ENCODE data around the gene RPP14. TPM values are rescaled to one million over a fixed set of nuclear protein-coding genes. Genes with fewer than 3 reads are reported as not detected.

The RPP14 gene
- total RNA-seq, 1 donor from 2014 or later: 18.4 TPM

- no peak overlapping the region for H3K4me3 Mint-ChIP-seq (ENCODE audit: unreplicated experiment)
- H3K36me3 Mint-ChIP-seq (ENCODE audit: unreplicated experiment): peaks cover 15% of the 10 kb centered on the region
- no peak overlapping the region for H3K27ac Mint-ChIP-seq (ENCODE audit: unreplicated experiment)
These were observed 7.9 kb upstream of the RPP14 start for GRCh38 chr3:58298190-58298589.

DNA sequence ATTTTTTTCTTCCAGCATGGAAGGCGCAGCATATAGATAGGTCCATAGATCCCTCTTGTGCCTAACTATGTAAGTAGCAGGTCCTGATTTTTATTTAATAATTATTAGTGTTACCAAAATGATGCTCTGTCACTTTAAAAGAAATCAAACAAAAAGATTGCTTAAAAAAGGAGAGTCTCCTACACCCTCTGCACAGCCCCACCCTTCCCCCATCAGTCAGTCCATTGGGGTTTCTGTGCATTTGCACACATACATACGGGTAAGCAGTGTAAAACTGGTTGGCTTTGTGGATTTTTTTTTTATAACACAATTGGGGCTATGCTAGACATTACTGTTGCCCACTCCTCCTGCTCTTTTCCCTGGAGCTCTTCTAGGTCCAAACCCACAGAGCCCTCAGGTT is 7.0 kb upstream of the RPP14 start:
- no peak for TF ChIP-seq CTCF (IDR thresholded peaks at IDR 0.05; ENCODE audit: partially characterized antibody, unreplicated experiment)

More at GRCh38 chr3:58298190-58298589, 7.9 kb upstream of the RPP14 start:
- Mint-ChIP-seq H3K9me3 (ENCODE audit: unreplicated experiment) (no peaks in the 10 kb centered on the region), H3K4me1 (ENCODE audit: low read depth, unreplicated experiment) (peaks cover 10% of the 10 kb centered on the region), H3K27me3 (ENCODE audit: unreplicated experiment) (peaks cover under 1% of the 10 kb centered on the region)
- TF ChIP-seq CTCF (IDR thresholded peaks at IDR 0.05; ENCODE audit: partially characterized antibody, unreplicated experiment): no peak
- no peak for DNase-seq

DNA sequence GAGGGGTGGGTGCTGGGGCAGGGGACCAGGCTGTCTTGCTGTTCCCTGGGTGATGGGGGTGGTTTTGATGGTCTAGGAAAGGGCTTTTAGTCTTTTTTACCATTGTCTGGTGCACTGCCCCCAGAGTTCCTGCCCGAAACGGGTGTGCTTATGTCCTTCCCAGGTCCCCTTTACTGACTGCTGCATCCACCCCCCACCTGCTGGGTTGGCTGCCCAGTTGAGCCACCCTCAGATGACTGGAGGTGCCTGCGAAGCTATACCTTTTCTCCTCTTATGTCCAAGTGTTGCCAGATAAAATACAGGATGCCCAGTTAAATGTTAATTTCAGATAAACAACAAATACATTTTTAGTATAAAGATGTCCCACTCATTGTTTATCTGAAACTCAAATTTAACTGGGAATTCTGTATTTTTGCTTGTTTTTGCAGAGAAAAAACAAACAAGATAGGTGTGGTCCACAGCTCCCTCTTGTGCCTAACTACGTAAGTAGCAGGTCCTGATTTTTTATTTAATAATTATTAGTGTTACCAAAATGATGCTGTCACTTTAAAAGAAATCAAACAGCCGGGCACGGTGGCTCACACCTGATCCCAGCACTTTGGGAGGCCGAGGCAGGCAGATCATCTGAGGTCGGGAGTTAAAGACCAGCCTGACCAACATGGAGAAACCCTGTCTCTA is 6.1 kb upstream of the RPP14 start:
- no peak overlapping the region for H3K27ac Mint-ChIP-seq (ENCODE audit: unreplicated experiment)
- peaks cover 6% of the 10 kb centered on the region for H3K27me3 Mint-ChIP-seq (ENCODE audit: unreplicated experiment)
- peaks cover 10% of the 10 kb centered on the region for H3K4me1 Mint-ChIP-seq (ENCODE audit: low read depth, unreplicated experiment)
- no peaks in the 10 kb centered on the region for H3K9me3 Mint-ChIP-seq (ENCODE audit: unreplicated experiment)
- TF ChIP-seq CTCF (IDR thresholded peaks at IDR 0.05; ENCODE audit: partially characterized antibody, unreplicated experiment): peak; percentile 68
- H3K36me3 Mint-ChIP-seq (ENCODE audit: unreplicated experiment): peaks cover 10% of the 10 kb centered on the region
- DNase-seq: no peak
- H3K4me3 Mint-ChIP-seq (ENCODE audit: unreplicated experiment): no peak overlapping the region

More for the DNA sequence above, 7.0 kb upstream of the RPP14 start:
- Mint-ChIP-seq H3K27ac (ENCODE audit: unreplicated experiment) (no peak overlapping the region), H3K27me3 (ENCODE audit: unreplicated experiment) (peaks cover 3% of the 10 kb centered on the region), H3K4me3 (ENCODE audit: unreplicated experiment) (no peak overlapping the region), H3K4me1 (ENCODE audit: low read depth, unreplicated experiment) (peaks cover 10% of the 10 kb centered on the region), H3K36me3 (ENCODE audit: unreplicated experiment) (peaks cover 10% of the 10 kb centered on the region), H3K9me3 (ENCODE audit: unreplicated experiment) (no peaks in the 10 kb centered on the region)
- no peak for DNase-seq

DNA sequence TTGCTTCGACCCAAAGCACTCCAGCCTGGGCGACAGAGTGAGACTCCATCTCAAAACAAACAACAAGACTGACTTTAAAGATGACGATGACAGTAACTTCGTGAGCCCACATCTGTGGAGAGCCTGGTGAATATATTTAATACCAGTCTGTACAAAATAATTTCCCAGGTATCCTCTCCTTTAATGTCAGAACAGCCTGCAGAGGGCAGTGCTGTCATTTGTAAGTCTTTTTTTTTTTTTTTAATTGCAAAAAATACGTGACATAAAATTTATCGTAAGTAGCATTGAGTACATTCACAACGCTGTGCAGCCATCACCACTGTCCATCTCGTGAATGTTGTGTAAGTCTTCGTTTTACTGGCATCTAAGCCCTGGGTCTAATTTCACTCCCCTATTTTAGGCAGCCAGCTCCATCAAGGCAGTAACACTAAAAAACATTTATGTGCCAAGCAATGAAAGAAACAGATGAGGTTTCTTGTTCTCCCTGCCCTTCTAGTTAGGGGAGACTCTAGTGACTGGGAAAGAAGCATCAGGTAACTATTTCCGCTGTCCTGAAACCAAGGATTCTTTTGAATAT is 1.7 kb downstream of the RPP14 start:
- TF ChIP-seq CTCF (IDR thresholded peaks at IDR 0.05; ENCODE audit: partially characterized antibody, unreplicated experiment): peak; percentile 35
- Mint-ChIP-seq H3K27ac (ENCODE audit: unreplicated experiment) (no peak overlapping the region), H3K9me3 (ENCODE audit: unreplicated experiment) (peaks cover 2% of the 10 kb centered on the region), H3K27me3 (ENCODE audit: unreplicated experiment) (peaks cover 14% of the 10 kb centered on the region), H3K4me1 (ENCODE audit: low read depth, unreplicated experiment) (peaks cover 3% of the 10 kb centered on the region), H3K36me3 (ENCODE audit: unreplicated experiment) (no peaks in the 10 kb centered on the region), H3K4me3 (ENCODE audit: unreplicated experiment) (peak overlapping the region; percentile 95)
- DNase-seq: no peak

- Mint-ChIP-seq H3K9me3 (ENCODE audit: unreplicated experiment) (peaks cover 2% of the 10 kb centered on the region), H3K4me1 (ENCODE audit: low read depth, unreplicated experiment) (peaks cover 3% of the 10 kb centered on the region), H3K4me3 (ENCODE audit: unreplicated experiment) (no peak overlapping the region), H3K27me3 (ENCODE audit: unreplicated experiment) (peaks cover 14% of the 10 kb centered on the region), H3K27ac (ENCODE audit: unreplicated experiment) (no peak overlapping the region), H3K36me3 (ENCODE audit: unreplicated experiment) (no peaks in the 10 kb centered on the region)
- DNase-seq: no peak
- no peak for TF ChIP-seq CTCF (IDR thresholded peaks at IDR 0.05; ENCODE audit: partially characterized antibody, unreplicated experiment)
These were observed 2.7 kb downstream of the RPP14 start for GRCh38 chr3:58308728-58309127.

Data from glutamatergic neuron (in vitro differentiated cells).